B cell (primary cell): ENCODE results near the gene UBE2E3. TPM values are rescaled to one million over a fixed set of nuclear protein-coding genes. Genes with fewer than 3 reads are reported as not detected.

ENCODE experiments used
- ATAC-seq: fragments of 200-7000 bp; cut with Tn5 transposase; one replicate; pipeline ENCODE4 v1.10.0; 2021; ENCODE audit warnings: low read depth, mild to moderate bottlenecking, moderate number of reproducible peaks, moderate library complexity
- CTCF ChIA-PET: fragments of 350-600 bp; sonication (Branson Sonifier 250); formaldehyde crosslinking; loops from one replicate; lab custom pipeline; 2021; ENCODE audit warnings: antibody characterized with exemption, inconsistent platforms; lab: Charles Lee
- POLR2A ChIA-PET: fragments of 350-600 bp; sonication (Branson Sonifier 250); formaldehyde crosslinking; loops from one replicate; lab custom pipeline; 2021; ENCODE audit warnings: antibody characterized with exemption; lab: Charles Lee
- DNase-seq: peaks from one replicate; pipeline ENCODE4 v3.0.0; 2013
- H2AFZ ChIP-seq: 2 replicates; pipeline ENCODE4 v1.6.1; 2012; ENCODE audit warnings: mild to moderate bottlenecking, low read depth, low read length; ENCODE audit not compliant: insufficient read depth, poor library complexity, severe bottlenecking
- H3K27ac ChIP-seq, 2 donors: 1 replicate in 1 of 2; 2 replicates in 1 of 2; pipeline ENCODE4 v1.5.1; 2012 to 2013; ENCODE audit warnings: low read length in 2 of 2, mild to moderate bottlenecking in 2 of 2, moderate library complexity in 1 of 2
- H3K27me3 ChIP-seq, 4 experiments: fragments of 200-600 bp in 1 of 4; sonication (generic) in 1 of 4; replicated peaks in 1 of 4; 1 replicate in 2 of 4; 2 replicates in 2 of 4; pipeline versions ENCODE4 v1.6.1 to v1.7.0; 2013 to 2016; ENCODE audit warnings: low read length in 3 of 4, mild to moderate bottlenecking in 2 of 4, mixed read lengths in 1 of 4, moderate library complexity in 1 of 4; ENCODE audit not compliant: insufficient read depth in 4 of 4, control insufficient read depth in 3 of 4; ENCODE audit errors: control extremely low read depth in 1 of 4
- H3K36me3 ChIP-seq, 2 experiments: replicated peaks in 1 of 2; 1 replicate in 1 of 2; 2 replicates in 1 of 2; pipeline versions ENCODE4 v1.6.1 to v1.7.1; 2013; ENCODE audit warnings: low read length in 1 of 2; ENCODE audit not compliant: insufficient read depth in 2 of 2, control insufficient read depth in 1 of 2; ENCODE audit errors: control extremely low read depth in 1 of 2, extremely low read depth in 1 of 2
- H3K4me1 ChIP-seq, 2 donors: fragments of 200-600 bp in 1 of 2; sonication (generic) in 1 of 2; 1 replicate in 1 of 2; 2 replicates in 1 of 2; pipeline versions ENCODE4 v1.5.1 to v1.6.1; 2013 to 2017; ENCODE audit warnings: low read length in 2 of 2; ENCODE audit not compliant: control insufficient read depth in 2 of 2, insufficient read depth in 2 of 2
- H3K4me2 ChIP-seq: replicated peaks from 2 replicates; pipeline ENCODE3; 2012; ENCODE audit warnings: mild to moderate bottlenecking, low read depth, low read length; ENCODE audit not compliant: poor library complexity, severe bottlenecking
- H3K4me3 ChIP-seq, 5 experiments: fragments of 200-600 bp in 1 of 5; sonication (generic) in 1 of 5; 1 replicate in 3 of 5; 2 replicates in 2 of 5; pipeline versions ENCODE4 v1.5.1 to v1.7.0; 2011 to 2016; ENCODE audit warnings: low read length in 4 of 5, mild to moderate bottlenecking in 4 of 5, low read depth in 2 of 5, control low read depth in 1 of 5, moderate library complexity in 1 of 5; ENCODE audit not compliant: insufficient read depth in 1 of 5; ENCODE audit errors: control extremely low read depth in 1 of 5, extremely low read depth in 1 of 5
- H3K79me2 ChIP-seq: fragments of 200-600 bp; sonication (generic); one replicate; pipeline ENCODE4 v1.6.0; 2016; ENCODE audit warnings: low read length; ENCODE audit not compliant: control insufficient read depth, insufficient read depth
- H3K9ac ChIP-seq: fragments of 200-600 bp; sonication (generic); 2 replicates; pipeline ENCODE4 v1.6.1; 2017; ENCODE audit warnings: mild to moderate bottlenecking, low read length, moderate library complexity
- H3K9me3 ChIP-seq, 3 donors: one replicate each; pipeline versions ENCODE4 v1.6.1 to v1.7.1; 2013; ENCODE audit warnings: low read length in 2 of 3; ENCODE audit not compliant: control insufficient read depth in 2 of 3, insufficient read depth in 1 of 3; ENCODE audit errors: control extremely low read depth in 1 of 3
- H4K20me1 ChIP-seq: 2 replicates; pipeline ENCODE4 v1.6.0; 2012; ENCODE audit warnings: mild to moderate bottlenecking, low read length; ENCODE audit not compliant: insufficient read depth, control insufficient read depth, poor library complexity, severe bottlenecking
- H3K27ac Mint-ChIP-seq: one replicate; pipeline ENCODE4 v1.8.0; 2021; ENCODE audit warnings: mixed read lengths
- H3K27me3 Mint-ChIP-seq: one replicate; pipeline ENCODE4 v1.8.0; 2021; ENCODE audit warnings: mixed read lengths
- H3K4me1 Mint-ChIP-seq: one replicate; pipeline ENCODE4 v1.8.0; 2021; ENCODE audit warnings: mixed read lengths
- H3K4me3 Mint-ChIP-seq: one replicate; pipeline ENCODE4 v1.8.0; 2021; ENCODE audit warnings: mixed read lengths
- H3K9me3 Mint-ChIP-seq: one replicate; pipeline ENCODE4 v1.8.0; 2022; ENCODE audit warnings: mixed read lengths; ENCODE audit not compliant: insufficient read depth
- CTCF ChIP-seq: fragments of 200-600 bp; IDR thresholded peaks from one replicate; pipeline ENCODE4 v1.8.0; 2022; ENCODE audit warnings: antibody characterized with exemption, mild to moderate bottlenecking
- EZH2 ChIP-seq: IDR thresholded peaks from 2 replicates; pipeline ENCODE4 v1.6.1; 2012; ENCODE audit warnings: borderline replicate concordance, low read depth, mild to moderate bottlenecking, moderate library complexity, low read length; ENCODE audit not compliant: insufficient read depth, poor library complexity, severe bottlenecking
- WGBS: methylation state at CpG from one replicate; pipeline ENCODE4 v1.1.5; 2013; ENCODE audit warnings: missing lambda C conversion rate; ENCODE audit not compliant: insufficient coverage; 5-methylcytosine and 5-hydroxymethylcytosine counted together
- intact Hi-C: fragments of 100-400 bp; cut with micrococcal nuclease; formaldehyde crosslinking; loops from one replicate; pipeline ENCODE4 v1.10.0; 2022
- polyA plus RNA-seq: library from polyadenylated mRNA; depleted of rRNA; stranded (reverse); fragments of >200 nt; gene quantifications from 2 replicates; pipeline ENCODE4 v1.2.3, GENCODE V29; 2012
- total RNA-seq, 2 donors: library from RNA; stranded (reverse); fragments of 120-200 nt in 1 of 2; gene quantifications; 1 replicate in 1 of 2; 2 replicates in 1 of 2; pipeline versions ENCODE4 v1.2.3 to v1.2.4, GENCODE V29; 2013 to 2022

Gene UBE2E3
- total and polyA plus RNA-seq, 2 donors (not counting 1 experiment from before 2014, with no cell fraction given): 26.7 to 31.6 TPM

GRCh38 chr2:181021199-181021789 lies 40.9 kb downstream of the UBE2E3 start:
- Histone ChIP-seq H3K4me2 (no peak overlapping the region), H3K36me3 (peaks cover 0 to 1% of the 10 kb centered on the region in 2 experiments), H3K27me3 (no peaks in the 10 kb centered on the region), H3K9me3 (peaks cover 0 to 2% (median 0%) of the 10 kb centered on the region in 3 donors), H3K27ac (no peak overlapping the region), H3K4me3 (no peak overlapping the region), H2AFZ (no peak overlapping the region), H3K4me1 (no peaks in the 10 kb centered on the region), H4K20me1 (no peaks in the 10 kb centered on the region), H3K79me2 (peaks cover 14% of the 10 kb centered on the region), H3K9ac (no peak overlapping the region)
- WGBS: no CpG with 5 or more reads among the region's 1 CpG
- POLR2A ChIA-PET: no interaction called here
- H3K27ac Mint-ChIP-seq: no peak overlapping the region
- no peak for ATAC-seq
- H3K4me1 Mint-ChIP-seq: peaks cover 7% of the 10 kb centered on the region
- TF ChIP-seq EZH2 (no peak), CTCF (no peak)
- H3K4me3 Mint-ChIP-seq: no peak overlapping the region
- CTCF ChIA-PET: interaction anchor here (1.5 kb wide), 1 partner anchor 21 kb away, joined by 3 read pairs; no protein-coding TSS in a partner anchor
- peaks cover 3% of the 10 kb centered on the region for H3K9me3 Mint-ChIP-seq
- DNase-seq: no peak
- intact Hi-C loops: no loop called here
- H3K27me3 Mint-ChIP-seq: no peaks in the 10 kb centered on the region

GRCh38 chr2:181022652-181023051 lies 42.2 kb downstream of the UBE2E3 start:
- Histone ChIP-seq H3K9me3 (peaks cover 0 to 2% (median 0%) of the 10 kb centered on the region in 3 donors), H3K79me2 (peaks cover 9% of the 10 kb centered on the region), H3K4me1 (no peaks in the 10 kb centered on the region), H3K36me3 (no peaks in the 10 kb centered on the region), H3K27me3 (no peaks in the 10 kb centered on the region), H3K4me2 (no peak overlapping the region), H3K27ac (no peak overlapping the region), H3K9ac (no peak overlapping the region), H2AFZ (no peak overlapping the region), H3K4me3 (no peak overlapping the region), H4K20me1 (no peaks in the 10 kb centered on the region)
- peaks cover 2% of the 10 kb centered on the region for H3K4me1 Mint-ChIP-seq
- H3K9me3 Mint-ChIP-seq: peaks cover 3% of the 10 kb centered on the region
- WGBS: no CpG with 5 or more reads among the region's 3 CpGs
- TF ChIP-seq EZH2 (no peak), CTCF (no peak)
- no peak overlapping the region for H3K4me3 Mint-ChIP-seq
- ChIA-PET POLR2A (no interaction called here), CTCF (interaction anchor here (0.6 kb wide), 1 partner anchor 35 kb away, joined by 3 read pairs; no protein-coding TSS in a partner anchor)
- DNase-seq (no peak), ATAC-seq (no peak)
- intact Hi-C loops: no loop called here
- no peak overlapping the region for H3K27ac Mint-ChIP-seq
- no peaks in the 10 kb centered on the region for H3K27me3 Mint-ChIP-seq
